Endothelial cell of umbilical vein (primary cell): ENCODE measurements around the gene FBXL3.
"Not testable (repeated sequence)": the region's sequence is repeated elsewhere in the genome, so short reads cannot be mapped to it uniquely, and the experiment has no call there.

ENCODE experiments used
- CTCF ChIP-seq, 2 donors: IDR thresholded peaks; 1 replicate in 1 of 2; 2 replicates in 1 of 2; pipeline ENCODE4 v1.5.1; 2011; ENCODE audit warnings: low read length in 2 of 2, mild to moderate bottlenecking in 2 of 2, moderate library complexity in 2 of 2, control low read depth in 1 of 2, inconsistent platforms in 1 of 2, low read depth in 1 of 2; ENCODE audit not compliant: insufficient read depth in 1 of 2; ENCODE audit errors: extremely low read depth in 1 of 2
- EZH2 ChIP-seq: IDR thresholded peaks from 2 replicates; pipeline ENCODE4 v1.6.1; 2012; ENCODE audit warnings: borderline replicate concordance, low read depth, mild to moderate bottlenecking, moderate library complexity, low read length, inconsistent platforms; ENCODE audit not compliant: severe bottlenecking
- FOS ChIP-seq: IDR thresholded peaks from 2 replicates; pipeline ENCODE4 v1.6.1; 2011; ENCODE audit warnings: mild to moderate bottlenecking, low read length, moderate library complexity, borderline replicate concordance; ENCODE audit not compliant: insufficient read depth
- MYC ChIP-seq: IDR thresholded peaks from one replicate; pipeline ENCODE4 v1.6.1; 2011; ENCODE audit warnings: mild to moderate bottlenecking, low read depth, low read length
- POLR2A ChIP-seq: IDR thresholded peaks from 2 replicates; pipeline ENCODE4 v1.6.1; 2012; ENCODE audit warnings: low read depth, mild to moderate bottlenecking, control low read depth, low read length
- POLR2AphosphoS5 ChIP-seq: IDR thresholded peaks from 2 replicates; pipeline ENCODE4 v1.6.1; 2012; ENCODE audit warnings: low read depth, mild to moderate bottlenecking, control low read depth, low read length, moderate library complexity; ENCODE audit not compliant: insufficient read depth

- TF ChIP-seq CTCF (IDR thresholded peaks at IDR 0.05; ENCODE audit: extremely low read depth in 1 of 2, insufficient read depth in 1 of 2, low read depth in 1 of 2, low read length in 2 of 2); POLR2A; EZH2; POLR2AphosphoS5; FOS; MYC: not testable (repeated sequence)
These were observed 17.2 kb downstream of the FBXL3 start for GRCh38 chr13:77009719-77010118.
